Astrocyte of the hippocampus (primary cell): ENCODE results near the gene WRAP53.

Experiments used
- DNase-seq: peaks from one replicate; pipeline ENCODE4 v3.0.0; 2011; ENCODE audit warnings: low read depth, low spot score

Gene WRAP53

DNA sequence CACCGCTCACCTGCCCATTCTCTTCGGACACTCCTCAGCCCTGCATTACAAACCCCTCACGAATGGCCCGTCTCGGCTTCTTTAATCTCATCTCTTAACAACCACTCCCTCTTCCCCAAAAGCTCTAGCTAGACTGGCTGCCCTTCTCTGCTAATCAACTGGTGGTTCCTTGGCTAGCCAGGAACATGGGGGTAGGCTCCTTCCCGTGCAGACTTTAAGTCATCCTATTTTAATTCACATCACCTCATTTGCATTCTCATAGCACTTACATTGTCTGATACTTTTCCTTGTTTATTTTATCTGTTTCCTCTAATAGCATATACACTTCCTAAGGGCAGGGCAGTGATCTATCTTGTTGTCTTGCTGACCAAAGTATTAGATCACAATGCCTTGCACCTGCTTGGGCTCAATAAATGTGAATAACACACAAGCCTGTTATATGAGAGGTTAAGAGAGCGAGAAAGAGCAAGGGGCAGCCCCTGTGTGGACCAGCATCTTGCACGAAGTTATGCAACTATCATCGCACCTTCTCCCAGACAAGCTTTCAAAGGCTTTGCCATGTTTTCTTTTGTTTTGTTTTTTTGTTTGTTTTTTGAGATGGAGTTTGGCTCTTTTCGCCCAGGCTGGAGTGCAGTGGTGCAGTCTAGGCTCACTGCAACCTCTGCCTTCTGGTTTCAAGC lies 10.7 kb upstream of the WRAP53 start:
- no peak for DNase-seq

DNA sequence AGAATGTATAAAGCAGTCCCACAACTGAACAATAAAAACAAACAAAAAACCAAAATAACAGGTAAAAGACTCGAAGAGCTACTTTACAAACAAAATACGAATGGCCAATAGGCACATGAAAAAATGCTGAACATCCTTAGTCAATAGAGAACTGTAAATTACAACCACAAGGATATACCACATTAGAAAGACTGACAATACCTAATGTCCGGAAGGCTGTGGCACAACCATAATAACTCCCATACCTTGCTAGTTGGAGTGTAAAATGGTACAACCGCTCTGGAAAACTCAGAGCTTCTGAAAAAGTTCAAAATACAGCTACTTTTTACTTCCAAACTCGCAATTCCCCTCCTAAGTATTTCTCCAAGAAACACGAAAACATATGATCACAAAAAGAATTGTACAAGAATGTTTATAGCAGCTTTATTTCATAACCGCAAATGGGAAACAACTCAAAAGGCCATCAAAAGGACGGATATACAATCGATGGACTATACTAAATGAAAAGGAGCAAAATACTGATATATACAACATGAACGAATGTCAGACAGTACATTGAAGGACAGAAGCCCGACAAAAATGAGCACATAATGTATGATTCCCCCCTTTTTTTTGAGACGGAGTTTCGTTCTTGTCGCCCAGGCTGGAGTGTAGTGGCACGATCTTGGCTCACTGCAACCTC lies 3.3 kb upstream of the WRAP53 start:
- DNase-seq, result peak; percentile 14

DNA sequence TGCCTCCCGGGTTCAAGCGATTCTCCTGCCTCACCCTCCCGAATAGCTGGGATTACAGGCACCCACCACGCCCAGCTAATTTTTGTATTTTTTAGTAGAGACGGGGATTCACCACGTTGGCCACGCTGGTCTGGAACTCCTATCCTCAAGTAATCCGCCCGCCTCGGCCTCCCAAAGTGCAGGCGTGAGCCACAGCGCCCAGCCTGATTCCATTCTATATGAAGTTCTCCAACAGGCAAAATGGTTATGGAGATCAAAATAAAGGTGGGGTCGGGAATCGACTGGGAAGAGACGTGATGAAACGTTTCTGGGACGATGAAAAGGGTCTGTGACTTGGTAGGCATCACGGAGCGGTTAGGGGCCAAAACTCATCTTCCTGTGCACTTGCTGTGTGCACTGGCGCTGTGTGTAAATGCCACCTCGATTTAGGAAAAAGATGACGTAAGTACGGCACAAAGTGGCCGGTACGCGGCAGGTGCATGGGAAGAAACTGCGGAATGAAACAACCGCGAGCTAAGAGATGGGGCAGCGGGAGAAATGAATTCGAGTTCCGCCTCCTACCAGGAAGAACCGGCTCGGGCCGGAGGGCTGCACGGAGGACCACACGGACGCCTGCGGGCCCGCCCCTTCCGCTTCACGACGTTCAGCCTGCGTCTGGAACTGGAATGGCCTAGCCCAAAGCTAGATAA lies 2.6 kb upstream of the WRAP53 start:
- peak; percentile 96 for DNase-seq

DNA sequence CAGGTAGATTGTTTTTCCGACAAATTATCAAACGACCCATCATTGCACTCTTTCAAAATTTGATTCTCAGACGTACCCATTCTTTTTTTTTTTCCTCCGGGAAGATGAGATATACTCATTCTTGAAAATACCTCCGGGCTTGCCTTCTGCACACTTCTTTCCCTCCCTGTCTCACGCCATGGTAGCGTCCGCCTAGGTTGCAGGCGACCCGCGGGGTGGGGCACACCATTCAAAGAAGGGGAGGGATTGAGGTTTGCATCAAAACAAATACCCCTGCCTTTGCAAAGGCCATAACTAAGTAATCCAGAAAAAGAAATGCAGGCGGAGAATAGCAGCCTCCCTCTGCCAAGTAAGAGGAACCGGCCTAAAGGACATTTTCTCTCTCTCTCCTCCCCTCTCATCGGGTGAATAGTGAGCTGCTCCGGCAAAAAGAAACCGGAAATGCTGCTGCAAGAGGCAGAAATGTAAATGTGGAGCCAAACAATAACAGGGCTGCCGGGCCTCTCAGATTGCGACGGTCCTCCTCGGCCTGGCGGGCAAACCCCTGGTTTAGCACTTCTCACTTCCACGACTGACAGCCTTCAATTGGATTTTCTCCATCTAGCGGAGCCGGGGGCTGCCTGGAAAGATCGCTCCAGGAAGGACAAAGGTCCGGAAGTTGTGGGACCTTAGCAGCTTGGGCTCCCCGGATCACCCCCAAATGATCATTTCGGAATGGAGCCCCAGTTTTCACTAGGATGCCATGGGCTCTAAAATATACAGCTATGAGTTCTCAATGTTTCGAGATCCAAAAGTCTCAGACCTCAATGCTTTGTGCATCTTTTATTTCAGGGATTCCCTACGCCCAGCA lies 1.8 kb upstream of the WRAP53 start:
- peak; percentile 92 for DNase-seq

DNA sequence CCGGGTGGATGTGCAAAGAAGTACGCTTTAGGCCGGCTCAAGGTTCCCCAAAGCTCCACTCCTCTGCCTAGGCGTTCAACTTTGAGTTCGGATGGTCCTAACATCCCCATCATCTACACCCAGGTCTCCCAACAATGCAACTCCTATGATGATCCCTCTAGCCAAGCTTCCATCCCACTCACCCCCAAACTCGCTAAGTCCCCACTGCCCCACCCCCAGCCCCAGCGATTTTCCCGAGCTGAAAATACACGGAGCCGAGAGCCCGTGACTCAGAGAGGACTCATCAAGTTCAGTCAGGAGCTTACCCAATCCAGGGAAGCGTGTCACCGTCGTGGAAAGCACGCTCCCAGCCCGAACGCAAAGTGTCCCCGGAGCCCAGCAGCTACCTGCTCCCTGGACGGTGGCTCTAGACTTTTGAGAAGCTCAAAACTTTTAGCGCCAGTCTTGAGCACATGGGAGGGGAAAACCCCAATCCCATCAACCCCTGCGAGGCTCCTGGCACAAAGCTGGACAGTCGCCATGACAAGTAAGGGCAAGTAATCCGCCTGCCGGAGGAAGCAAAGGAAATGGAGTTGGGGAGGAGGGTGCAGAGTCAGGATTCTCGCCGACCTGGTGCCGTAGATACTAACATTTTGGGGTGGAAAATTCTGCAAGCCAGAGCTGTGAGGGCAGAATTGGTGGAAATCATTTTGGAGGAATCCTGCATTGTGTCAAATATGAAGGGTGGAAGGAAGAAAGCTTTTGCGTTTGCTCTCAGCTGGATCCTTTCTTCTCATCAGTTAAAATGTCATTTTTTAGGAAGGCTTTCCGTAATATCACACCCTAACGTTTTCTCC lies 987 bp upstream of the WRAP53 start, which contains the start of gene TP53:
TSS of gene TP53 (minus strand) at position 419 of the 836 bp plus-strand sequence. CDS start 10,896 bp downstream, outside the sequence.
- peak; percentile 95 for DNase-seq

DNA sequence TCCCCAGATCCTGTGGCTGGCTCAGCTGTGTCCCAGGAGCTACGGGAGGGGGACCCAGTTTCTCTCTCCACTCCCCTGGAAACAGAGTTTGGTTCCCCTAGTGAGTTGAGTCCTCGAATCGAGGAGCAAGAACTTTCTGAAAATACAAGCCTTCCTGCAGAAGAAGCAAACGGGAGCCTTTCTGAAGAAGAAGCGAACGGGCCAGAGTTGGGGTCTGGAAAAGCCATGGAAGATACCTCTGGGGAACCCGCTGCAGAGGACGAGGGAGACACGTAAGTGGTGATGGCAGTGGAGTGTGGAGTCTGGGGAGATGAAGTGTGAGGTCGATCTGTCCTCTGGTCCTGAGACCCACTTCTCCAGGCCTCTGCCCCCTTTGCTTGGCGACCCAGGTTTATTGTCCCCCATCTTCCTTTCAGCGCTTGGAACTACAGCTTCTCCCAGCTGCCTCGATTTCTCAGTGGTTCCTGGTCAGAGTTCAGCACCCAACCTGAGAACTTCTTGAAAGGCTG lies 585 bp downstream of the WRAP53 start:
- no peak for DNase-seq

DNA sequence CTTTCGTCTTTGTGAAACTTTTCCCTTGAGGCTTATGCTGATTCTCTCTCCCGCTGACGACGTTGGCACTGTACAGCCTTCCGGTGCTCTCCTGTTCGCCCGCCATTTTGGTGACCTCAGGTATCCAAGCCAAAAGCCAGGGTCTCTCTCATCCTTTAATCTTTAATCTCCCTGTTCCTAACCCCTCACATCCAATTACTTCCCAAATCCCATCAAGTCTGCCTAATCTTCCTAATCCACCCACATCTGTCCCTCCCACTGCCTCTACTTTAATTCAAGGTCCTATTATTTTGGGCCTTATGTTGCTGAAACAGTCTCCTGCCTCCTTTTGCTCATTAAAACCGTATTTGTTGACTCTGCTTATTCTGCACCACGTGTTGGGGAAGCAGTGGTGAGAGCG lies 7.3 kb downstream of the WRAP53 start:
- no peak for DNase-seq

DNA sequence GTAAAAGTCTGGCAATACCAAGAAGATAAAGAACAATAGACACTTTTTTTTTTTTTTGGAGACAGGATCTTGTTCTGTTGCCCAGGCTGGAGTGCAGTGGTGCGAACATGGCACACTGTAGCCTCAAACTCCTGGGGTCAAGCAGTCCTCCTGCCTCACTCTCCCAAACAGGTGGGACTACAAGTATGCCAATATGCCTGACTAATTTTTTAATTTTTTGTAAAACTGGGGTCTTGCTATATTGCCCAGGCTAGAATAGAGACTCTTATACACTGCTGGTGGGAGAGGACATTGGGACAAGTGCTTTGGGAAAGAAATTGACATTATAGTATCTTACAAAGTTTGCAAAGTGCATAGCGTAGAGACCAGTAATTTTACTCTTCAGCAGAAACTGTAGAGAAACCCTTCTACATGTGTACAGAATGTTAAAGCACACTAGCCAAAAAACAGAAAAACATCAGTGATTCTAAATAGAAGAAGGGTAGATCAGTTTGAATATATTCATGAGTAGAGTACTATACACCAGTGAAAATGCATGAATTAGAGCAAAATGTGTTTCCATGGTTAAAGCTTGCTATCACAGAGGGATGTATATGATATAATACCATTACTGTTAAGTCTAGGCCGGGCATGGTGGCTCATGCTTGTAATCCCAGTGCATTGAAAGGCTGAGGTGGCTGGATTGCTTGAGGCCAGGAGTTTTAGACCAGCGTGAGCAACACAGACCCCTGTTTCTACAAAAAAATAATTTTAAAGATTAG lies 9.7 kb downstream of the WRAP53 start:
- no peak for DNase-seq

DNA sequence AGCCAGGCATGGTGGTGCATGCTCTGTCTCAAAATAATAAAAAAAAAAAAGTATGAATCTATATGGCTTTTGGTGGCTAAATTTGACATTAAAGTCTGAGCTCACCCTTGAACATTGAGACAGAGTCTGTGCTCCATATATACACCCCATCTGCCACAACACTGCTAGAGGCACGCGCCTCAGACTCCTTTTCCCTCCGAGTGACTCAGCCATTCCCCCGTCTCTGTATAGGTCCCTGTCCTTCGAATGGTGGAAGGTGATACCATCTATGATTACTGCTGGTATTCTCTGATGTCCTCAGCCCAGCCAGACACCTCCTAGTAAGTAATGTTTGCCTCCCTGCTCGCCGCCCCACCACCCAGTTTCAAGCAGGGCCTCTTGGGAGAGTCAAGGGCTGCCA lies 12.2 kb downstream of the WRAP53 start:
- no peak for DNase-seq

DNA sequence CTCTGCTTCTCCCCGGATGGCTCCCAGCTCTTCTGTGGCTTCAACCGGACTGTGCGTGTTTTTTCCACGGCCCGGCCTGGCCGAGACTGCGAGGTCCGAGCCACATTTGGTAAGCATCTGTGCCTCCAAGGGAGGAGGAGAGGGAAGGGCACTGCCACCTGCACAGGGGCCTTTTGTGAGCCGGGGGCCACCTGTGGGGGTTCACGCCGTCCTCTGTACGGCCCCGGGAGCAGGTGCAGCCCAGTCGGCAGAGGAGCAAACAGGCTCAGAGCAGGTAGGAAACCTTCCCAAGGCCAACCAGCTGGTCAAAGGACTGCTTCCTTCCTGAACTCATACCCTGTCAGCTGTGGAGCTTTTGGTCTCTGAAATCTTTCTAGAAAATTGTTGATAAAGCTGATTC lies 13.4 kb downstream of the WRAP53 start:
- no peak for DNase-seq

DNA sequence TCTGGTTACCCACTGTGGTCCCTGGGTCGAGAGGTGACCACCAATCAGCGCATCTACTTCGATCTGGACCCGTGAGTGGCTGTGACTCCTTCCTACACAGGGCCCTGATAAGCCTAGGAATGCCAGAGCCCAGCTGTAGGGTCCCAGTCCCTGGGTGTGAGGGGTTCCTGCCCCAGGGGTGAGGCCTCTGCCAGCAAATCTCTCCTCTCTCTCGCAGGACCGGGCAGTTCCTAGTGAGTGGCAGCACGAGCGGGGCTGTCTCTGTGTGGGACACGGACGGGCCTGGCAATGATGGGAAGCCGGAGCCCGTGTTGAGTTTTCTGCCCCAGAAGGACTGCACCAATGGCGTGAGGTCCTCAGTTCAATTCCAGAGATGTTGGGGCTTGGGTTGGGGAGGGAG lies 14.5 kb downstream of the WRAP53 start:
- no peak for DNase-seq

DNA sequence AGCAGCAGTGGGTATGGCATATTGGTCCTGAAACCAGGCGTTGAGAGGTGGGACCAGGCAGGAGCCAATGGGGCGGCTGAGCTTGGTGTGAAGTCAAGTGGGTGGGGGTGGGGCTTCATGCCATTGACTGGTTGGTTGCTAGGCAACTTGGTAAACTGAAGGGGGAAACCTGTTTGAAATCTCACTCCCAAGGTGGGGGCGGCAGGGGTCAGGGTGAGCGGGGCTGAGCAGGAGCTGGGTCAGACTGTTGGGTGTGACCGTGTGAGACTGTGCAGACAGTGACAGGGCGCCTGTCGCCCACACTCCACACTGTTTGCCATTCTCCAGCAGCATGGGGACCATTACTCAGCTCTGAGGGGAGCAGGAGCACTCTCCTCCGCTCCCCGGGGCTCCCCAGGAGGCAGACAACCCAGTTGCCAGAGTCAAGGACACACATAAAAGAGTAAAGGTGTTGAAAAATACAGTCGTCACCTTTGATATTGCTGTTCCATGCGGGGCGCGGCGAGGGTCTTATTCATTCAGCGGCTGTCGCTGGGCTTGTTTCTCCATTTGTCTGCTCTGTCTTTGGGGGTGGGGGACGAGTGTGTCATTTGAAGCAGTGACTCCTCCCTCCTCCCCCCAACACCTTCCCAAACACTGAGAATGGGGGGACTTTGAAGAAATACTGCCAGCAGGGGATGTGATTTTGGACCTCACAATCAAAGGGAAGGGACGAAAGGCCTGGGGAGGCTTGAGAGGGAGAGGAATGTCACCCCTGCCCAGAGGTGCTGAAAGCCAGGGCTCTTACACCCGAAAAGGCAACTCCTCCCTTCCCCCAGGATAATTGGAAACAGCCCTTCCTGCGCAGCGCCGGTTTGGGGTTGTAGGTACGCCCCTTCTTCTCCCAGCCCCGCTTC lies 15.6 kb downstream of the WRAP53 start:
- peak; percentile 80 for DNase-seq

DNA sequence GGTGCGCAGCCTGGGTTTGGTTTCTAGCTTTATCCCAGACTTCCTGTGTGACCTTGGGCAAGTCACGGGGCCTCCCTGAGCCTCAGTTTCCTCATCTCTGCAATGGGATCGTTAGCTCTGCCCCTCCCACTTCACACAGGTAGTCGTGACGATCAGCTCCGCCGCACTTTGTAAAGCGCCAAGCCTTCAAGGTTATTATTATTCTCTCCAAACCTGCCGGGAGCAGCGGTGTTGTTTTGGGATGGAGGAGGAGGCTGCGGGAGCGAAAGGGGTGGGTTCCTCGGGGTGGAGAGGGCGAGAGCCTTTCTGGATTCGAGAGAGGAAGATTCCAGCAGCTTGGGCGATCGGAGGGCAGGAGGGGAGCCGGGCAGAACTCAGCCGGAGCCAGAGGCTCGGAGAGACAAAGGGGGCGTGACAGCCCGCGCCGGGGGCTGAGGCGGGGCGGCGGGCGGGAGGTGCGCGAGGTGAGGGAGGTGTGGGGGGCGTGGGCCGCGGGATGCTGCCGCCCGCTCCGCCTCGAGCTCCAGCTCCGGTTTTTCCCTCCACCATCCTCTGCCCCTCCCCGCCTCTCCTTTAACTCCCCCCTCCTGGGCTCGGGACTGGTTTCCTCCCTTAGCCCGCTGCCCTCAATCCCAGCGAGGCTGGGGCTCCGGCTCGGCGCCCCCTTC lies 16.5 kb downstream of the WRAP53 start, which contains the start of gene EFNB3:
TSS of gene EFNB3 (plus strand) at position 602 of the 668 bp plus-strand sequence. CDS start 397 bp downstream, outside the sequence.
- DNase-seq, result peak; percentile 79

DNA sequence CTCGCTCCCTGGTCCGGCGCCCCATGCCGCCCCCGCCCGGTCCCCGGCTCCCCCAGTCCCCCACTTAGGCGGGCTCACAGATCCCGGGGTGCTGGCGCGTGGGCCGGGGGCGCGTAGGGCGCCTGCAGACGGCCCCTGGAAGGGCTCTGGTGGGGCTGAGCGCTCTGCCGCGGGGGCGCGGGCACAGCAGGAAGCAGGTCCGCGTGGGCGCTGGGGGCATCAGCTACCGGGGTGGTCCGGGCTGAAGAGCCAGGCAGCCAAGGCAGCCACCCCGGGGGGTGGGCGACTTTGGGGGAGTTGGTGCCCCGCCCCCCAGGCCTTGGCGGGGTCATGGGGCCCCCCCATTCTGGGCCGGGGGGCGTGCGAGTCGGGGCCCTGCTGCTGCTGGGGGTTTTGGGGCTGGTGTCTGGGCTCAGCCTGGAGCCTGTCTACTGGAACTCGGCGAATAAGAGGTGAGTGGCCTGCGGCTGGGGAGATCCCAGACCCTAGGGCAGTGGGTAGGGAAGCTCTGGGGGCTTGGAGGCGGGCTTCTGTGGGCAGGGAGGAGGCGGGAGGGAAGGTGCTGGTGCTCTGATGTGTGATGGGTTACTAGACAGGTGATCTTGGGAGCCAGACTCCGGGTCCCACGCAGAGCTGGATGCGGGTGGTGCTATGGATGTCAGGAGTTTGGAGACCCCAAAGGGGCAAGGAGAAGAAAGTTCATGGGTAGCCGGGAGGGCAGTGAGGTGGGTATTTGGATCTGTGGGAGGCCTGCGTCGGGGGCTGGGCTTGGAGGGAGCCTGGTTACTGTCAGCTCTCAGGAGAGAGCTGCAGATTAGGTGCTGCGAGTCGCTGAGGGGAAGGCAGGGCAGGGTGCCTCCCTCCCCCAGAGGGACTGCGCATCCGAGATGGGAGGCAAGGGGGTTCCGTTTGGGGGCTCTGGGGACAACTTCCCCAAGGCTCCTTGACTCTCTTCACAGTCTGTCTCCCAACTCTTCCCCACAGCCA lies 17.3 kb downstream of the WRAP53 start:
- DNase-seq, result peak; percentile 24

DNA sequence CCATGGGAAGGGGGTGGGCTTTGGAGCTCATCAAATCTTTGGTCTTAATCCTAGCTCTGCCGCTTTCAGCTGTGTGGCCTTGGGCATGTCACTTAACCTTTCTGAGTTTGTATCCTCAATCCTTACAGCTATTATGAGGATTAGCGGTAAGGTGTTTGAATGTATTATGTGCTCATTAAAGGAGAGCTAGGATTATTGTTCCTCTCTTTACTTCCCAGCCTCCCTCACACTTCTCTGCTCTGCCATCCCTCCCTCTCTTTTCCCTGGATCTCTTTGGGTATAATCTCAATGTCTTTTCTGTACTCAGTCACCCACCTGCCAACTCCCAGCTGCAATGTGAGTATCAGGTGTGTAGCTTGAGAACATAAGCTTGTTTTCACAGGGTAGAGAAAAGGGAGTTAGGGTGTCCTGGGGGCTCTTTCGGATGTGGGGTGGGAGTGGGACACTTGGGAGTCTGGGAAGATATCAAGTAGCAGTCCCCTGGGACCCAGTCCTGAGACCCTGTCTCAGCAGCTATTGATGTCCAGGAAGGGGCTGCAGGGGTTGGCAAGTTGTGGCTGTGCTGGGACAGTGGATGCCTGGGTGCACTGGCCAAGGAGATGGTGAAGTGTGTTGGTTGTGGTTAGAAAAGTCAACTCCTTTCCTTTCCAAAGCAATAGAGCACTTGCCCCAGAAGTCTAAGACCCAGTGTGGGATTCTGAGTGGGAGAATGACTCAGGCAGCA lies 18.5 kb downstream of the WRAP53 start:
- DNase-seq, result no peak

DNA sequence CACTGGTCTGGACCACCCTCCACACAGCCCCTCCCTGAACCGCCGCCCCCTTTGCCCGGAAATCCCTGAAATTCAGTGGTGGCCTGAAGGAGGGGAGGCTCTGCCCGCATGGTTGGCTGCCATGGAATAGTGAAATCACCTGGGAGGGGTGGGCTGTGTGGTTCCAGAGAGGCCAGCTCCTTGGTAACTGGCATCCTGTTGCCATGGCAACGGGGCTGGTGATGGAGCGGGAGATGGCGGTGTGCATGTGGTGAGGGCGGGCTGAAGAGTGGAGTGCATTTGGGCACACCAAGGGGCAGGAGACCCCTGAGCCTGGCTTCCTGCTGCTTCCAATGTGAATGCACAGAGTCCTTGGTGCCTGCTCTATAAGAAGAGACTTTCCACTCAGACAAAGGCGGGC lies 19.2 kb downstream of the WRAP53 start:
- DNase-seq, result peak; percentile 18
